Skeletal muscle satellite cell (primary cell): ENCODE results near the gene TIFAB.

Experiments used
- H3K27me3 ChIP-seq: 2 replicates; pipeline ENCODE4 v1.7.0; 2013; ENCODE audit warnings: low read length; ENCODE audit not compliant: control insufficient read depth, insufficient read depth
- H3K36me3 ChIP-seq: 2 replicates; pipeline ENCODE4 v1.7.0; 2013; ENCODE audit warnings: mild to moderate bottlenecking, control low read depth, low read length; ENCODE audit not compliant: insufficient read depth
- H3K4me1 ChIP-seq: 2 replicates; pipeline ENCODE4 v1.7.0; 2013; ENCODE audit warnings: low read length; ENCODE audit not compliant: control insufficient read depth, insufficient read depth
- H3K4me2 ChIP-seq: 2 replicates; pipeline ENCODE4 v1.7.0; 2013; ENCODE audit warnings: mild to moderate bottlenecking, low read length
- H3K4me3 ChIP-seq: 2 replicates; pipeline ENCODE4 v1.7.0; 2013; ENCODE audit warnings: low read length
- H3K9ac ChIP-seq: 2 replicates; pipeline ENCODE4 v1.7.0; 2013; ENCODE audit warnings: mild to moderate bottlenecking, low read depth, low read length, moderate library complexity
- H3K9me3 ChIP-seq: replicated peaks from 2 replicates; pipeline ENCODE4 v1.7.0; 2013; ENCODE audit warnings: mild to moderate bottlenecking, control low read depth, low read length

The TIFAB gene

DNA sequence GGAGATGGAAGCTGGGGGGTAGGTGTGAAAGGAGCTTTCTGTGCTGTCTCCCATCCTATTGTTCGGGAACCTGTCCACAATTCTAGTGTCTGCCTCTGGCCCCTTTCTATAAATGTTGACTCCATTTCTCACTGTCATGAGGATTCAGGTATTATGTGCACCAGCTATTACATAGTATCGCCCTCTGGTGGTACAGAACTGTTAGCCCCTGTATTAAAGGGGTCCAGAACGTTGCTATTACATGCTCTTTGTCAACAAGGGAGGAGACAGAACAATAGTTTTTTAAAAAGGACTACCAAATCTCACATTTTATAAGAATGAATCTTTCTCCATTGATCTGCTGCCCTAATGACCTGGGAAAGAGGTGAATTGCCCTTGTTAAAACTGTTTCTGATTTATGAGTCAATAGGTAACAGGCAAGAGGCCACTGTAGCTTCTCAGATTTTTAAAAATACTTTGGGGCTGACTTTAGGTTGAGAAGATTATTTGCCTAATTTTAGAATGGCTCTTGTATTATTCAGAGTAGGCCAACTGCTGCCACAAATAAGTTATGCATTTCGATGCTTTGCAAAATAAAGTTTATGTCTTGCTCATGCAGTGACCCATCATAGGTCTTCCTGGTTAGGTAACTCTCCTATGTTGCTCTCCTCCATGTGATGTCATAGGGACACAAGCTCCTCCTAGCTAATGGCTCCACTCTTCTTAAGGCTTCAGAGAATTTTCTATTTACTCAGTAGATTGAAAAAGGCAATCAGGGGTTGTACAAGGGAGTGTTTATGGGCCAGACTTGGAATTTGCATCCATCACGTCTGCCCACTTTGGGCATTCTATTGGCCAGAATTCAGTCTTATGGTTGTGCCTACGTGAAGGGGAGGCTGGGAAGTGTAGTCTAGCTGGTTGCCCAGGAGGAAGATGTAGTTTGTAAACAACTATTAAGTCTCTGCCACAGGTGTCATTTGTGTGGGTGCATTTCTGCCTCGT is 25.8 kb downstream of the TIFAB start:
- Histone ChIP-seq H3K36me3 (no peaks in the 10 kb centered on the region), H3K9ac (no peak overlapping the region), H3K9me3 (peaks cover 10% of the 10 kb centered on the region), H3K4me2 (no peak overlapping the region), H3K27me3 (peaks cover 27% of the 10 kb centered on the region), H3K4me1 (no peaks in the 10 kb centered on the region), H3K4me3 (no peak overlapping the region)

- H3K4me1 ChIP-seq = no peaks in the 10 kb centered on the region
- H3K4me3 ChIP-seq = no peak overlapping the region
- H3K9me3 ChIP-seq = peaks cover 10% of the 10 kb centered on the region
- no peak overlapping the region for H3K4me2 ChIP-seq
- peaks cover 32% of the 10 kb centered on the region for H3K27me3 ChIP-seq
- no peaks in the 10 kb centered on the region for H3K36me3 ChIP-seq
- no peak overlapping the region for H3K9ac ChIP-seq
Measured at GRCh38 chr5:135425641-135426040, 26.5 kb downstream of the TIFAB start.

DNA sequence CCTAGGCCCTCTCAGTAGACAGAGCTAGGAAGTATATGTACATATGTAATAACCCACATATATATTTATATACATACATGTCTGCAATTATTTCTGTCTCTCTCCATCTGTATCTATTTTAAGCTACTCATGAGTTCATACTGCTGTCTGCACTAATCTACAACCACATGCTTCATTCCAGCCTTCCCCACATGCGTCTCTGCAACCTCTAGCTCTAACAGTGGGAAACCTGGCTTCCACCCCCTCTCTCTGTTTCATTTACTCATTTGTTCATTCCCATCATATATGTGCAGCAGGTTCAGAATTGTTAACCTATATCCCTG is 28.3 kb downstream of the TIFAB start:
- Histone ChIP-seq H3K9ac (no peak overlapping the region), H3K4me2 (no peak overlapping the region), H3K27me3 (peaks cover 46% of the 10 kb centered on the region), H3K9me3 (peaks cover 3% of the 10 kb centered on the region), H3K4me3 (no peak overlapping the region), H3K36me3 (no peaks in the 10 kb centered on the region), H3K4me1 (no peaks in the 10 kb centered on the region)

DNA sequence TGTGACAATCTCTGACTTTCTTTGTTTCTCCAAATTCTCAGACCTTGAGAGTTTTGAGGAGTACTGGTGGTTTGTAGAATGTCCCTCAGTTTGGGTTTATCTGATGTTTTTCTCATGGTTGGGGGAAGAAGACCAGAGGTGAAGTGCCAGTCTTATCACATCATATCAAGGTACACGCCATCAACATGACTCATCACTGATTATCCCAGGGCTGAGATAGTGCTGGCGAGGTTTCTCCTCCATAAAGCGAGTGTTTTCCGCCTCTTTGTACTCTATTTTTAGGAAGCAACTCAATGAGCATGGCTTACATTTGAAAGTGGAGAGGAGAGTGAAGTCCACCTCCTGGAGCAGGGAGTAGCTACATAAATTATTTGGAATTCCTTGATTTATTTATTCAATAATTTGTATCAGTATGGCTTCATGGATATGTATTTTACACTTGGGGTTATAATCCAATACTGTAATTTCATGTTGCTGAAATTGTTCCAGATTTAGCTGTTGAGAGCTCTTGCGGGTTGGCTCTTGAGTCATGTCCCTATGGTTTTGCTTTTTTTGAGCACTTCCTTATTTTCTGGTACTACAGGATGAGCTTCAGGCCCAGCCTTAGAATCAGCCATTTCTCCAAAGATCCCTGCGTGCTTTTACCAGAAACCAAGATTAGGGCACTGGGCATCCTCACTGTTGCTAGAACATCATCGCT is 28.9 kb downstream of the TIFAB start:
- H3K4me3 ChIP-seq = no peak overlapping the region
- H3K9me3 ChIP-seq = no peaks in the 10 kb centered on the region
- no peaks in the 10 kb centered on the region for H3K4me1 ChIP-seq
- H3K36me3 ChIP-seq = no peaks in the 10 kb centered on the region
- H3K9ac ChIP-seq = no peak overlapping the region
- peaks cover 47% of the 10 kb centered on the region for H3K27me3 ChIP-seq
- no peak overlapping the region for H3K4me2 ChIP-seq

GRCh38 chr5:135422419-135422818 is 29.7 kb downstream of the TIFAB start:
- H3K4me3 ChIP-seq = no peak overlapping the region
- no peaks in the 10 kb centered on the region for H3K4me1 ChIP-seq
- no peaks in the 10 kb centered on the region for H3K9me3 ChIP-seq
- no peak overlapping the region for H3K9ac ChIP-seq
- no peak overlapping the region for H3K4me2 ChIP-seq
- H3K27me3 ChIP-seq = peaks cover 48% of the 10 kb centered on the region
- H3K36me3 ChIP-seq = no peaks in the 10 kb centered on the region

- H3K9me3 ChIP-seq = no peaks in the 10 kb centered on the region
- H3K27me3 ChIP-seq = peaks cover 55% of the 10 kb centered on the region
- H3K4me1 ChIP-seq = no peaks in the 10 kb centered on the region
- no peak overlapping the region for H3K9ac ChIP-seq
- H3K36me3 ChIP-seq = no peaks in the 10 kb centered on the region
- no peak overlapping the region for H3K4me3 ChIP-seq
- no peak overlapping the region for H3K4me2 ChIP-seq
Measured at GRCh38 chr5:135417083-135417482, 35.1 kb downstream of the TIFAB start.

DNA sequence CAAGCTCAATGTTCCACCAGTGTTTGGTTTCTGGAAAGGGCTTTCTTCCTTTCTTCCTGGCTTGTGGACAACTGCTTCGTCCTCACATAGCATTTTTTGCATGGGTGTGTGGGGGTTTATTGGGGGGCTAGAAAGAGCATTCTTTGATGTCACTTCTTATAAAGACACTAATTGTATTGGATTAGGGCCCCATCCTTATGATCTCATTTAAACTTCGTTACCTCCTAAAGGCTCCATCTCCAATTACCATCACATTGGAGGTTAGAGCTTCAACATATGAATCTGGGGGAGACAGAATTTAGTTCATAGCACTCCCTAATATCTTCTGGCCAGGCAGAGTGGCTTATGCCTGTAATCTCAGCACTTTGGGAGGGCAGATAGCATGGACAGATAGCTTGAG is 47.1 kb downstream of the TIFAB start:
- no peak overlapping the region for H3K4me3 ChIP-seq
- H3K4me1 ChIP-seq = no peaks in the 10 kb centered on the region
- peaks cover 14% of the 10 kb centered on the region for H3K27me3 ChIP-seq
- no peaks in the 10 kb centered on the region for H3K9me3 ChIP-seq
- H3K36me3 ChIP-seq = no peaks in the 10 kb centered on the region
- no peak overlapping the region for H3K4me2 ChIP-seq
- H3K9ac ChIP-seq = no peak overlapping the region

DNA sequence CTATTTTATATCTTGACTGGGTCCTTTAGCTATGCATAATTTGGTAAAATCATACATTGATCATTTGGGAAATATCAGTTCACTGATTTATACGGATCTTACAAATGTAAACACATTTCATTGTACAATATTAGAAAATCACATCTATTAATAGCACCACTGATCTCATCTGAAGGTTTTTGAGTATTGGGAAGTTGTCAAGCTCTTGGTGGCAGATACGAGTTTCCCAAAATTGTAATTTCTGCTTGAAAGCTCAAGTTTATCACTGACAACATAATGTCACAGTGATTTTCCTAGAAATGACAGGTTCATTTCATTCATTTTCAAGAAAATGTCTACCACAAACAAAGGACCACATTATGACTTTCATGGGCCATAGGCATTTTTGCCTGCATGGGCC is 50.1 kb downstream of the TIFAB start:
- H3K4me2 ChIP-seq = no peak overlapping the region
- H3K4me1 ChIP-seq = peaks cover 18% of the 10 kb centered on the region
- peaks cover 11% of the 10 kb centered on the region for H3K27me3 ChIP-seq
- H3K9me3 ChIP-seq = no peaks in the 10 kb centered on the region
- no peak overlapping the region for H3K9ac ChIP-seq
- H3K36me3 ChIP-seq = no peaks in the 10 kb centered on the region
- no peak overlapping the region for H3K4me3 ChIP-seq

DNA sequence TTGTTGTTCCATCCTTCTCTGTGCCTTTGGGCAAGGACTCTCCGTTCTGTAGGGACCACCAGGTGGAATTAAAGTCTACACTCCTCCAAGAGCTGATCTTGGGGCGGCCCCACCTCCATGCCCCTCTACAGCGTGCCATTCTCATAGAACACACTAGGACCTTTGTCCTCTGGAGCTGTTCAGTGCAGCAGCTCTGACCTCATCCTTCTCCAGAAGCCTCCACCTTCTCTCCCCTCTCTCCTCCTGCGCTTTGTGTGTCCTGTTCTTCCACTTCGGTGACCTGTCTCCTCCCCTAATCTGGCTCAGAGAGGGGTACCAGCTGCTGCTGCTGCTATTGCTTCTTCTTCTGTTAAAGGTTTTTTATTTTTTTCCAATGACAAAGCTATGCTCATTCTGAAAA is 51.3 kb downstream of the TIFAB start:
- no peak overlapping the region for H3K4me3 ChIP-seq
- H3K4me2 ChIP-seq = no peak overlapping the region
- H3K4me1 ChIP-seq = peaks cover 25% of the 10 kb centered on the region
- no peaks in the 10 kb centered on the region for H3K9me3 ChIP-seq
- H3K9ac ChIP-seq = no peak overlapping the region
- H3K36me3 ChIP-seq = no peaks in the 10 kb centered on the region
- no peaks in the 10 kb centered on the region for H3K27me3 ChIP-seq

- Histone ChIP-seq H3K9ac (peak overlapping the region; percentile 99), H3K4me1 (peaks cover 25% of the 10 kb centered on the region), H3K4me3 (peak overlapping the region; percentile 92), H3K9me3 (no peaks in the 10 kb centered on the region), H3K4me2 (peak overlapping the region; percentile 96), H3K27me3 (no peaks in the 10 kb centered on the region), H3K36me3 (peaks cover 6% of the 10 kb centered on the region)
Measured at GRCh38 chr5:135399794-135400542, 52.2 kb downstream of the TIFAB start.
